Prostate gland (tissue), 2 donors: ENCODE results near the gene TNFAIP6. TPM values are rescaled to one million over a fixed set of nuclear protein-coding genes. Genes with fewer than 3 reads are reported as not detected.

Source experiments
- DNase-seq: peaks from one replicate; pipeline ENCODE4 v3.0.0-alpha.2; 2019; ENCODE audit warnings: low spot score
- H3K27ac ChIP-seq, 2 donors: fragments of 200-600 bp; sonication (generic); 2 replicates each; pipeline ENCODE4 v1.5.1; 2017 to 2019
- H3K27me3 ChIP-seq: fragments of 200-600 bp; sonication (generic); replicated peaks from 2 replicates; pipeline ENCODE4 v1.5.1; 2019; ENCODE audit not compliant: insufficient read depth
- H3K36me3 ChIP-seq, 2 donors: fragments of 200-600 bp; sonication (generic); 1 replicate in 1 of 2; 2 replicates in 1 of 2; pipeline versions ENCODE4 v1.5.1 to v1.8.1; 2017 to 2019
- H3K4me1 ChIP-seq: fragments of 200-600 bp; sonication (generic); replicated peaks from 2 replicates; pipeline ENCODE4 v1.5.1; 2019
- H3K4me3 ChIP-seq, 2 donors: fragments of 200-600 bp; sonication (generic); 2 replicates each; pipeline ENCODE4 v1.5.1; 2017 to 2019
- H3K9me3 ChIP-seq: fragments of 200-600 bp; sonication (generic); 2 replicates; pipeline ENCODE4 v1.5.1; 2017
- CTCF ChIP-seq, 4 experiments: fragments of 200-600 bp in 2 of 4; fragments of 450-650 bp in 2 of 4; sonication (generic) in 2 of 4; IDR thresholded peaks; 1 replicate in 3 of 4; 2 replicates in 1 of 4; pipeline ENCODE4 v1.5.1; 2016 to 2019; ENCODE audit warnings: antibody characterized with exemption in 4 of 4, mild to moderate bottlenecking in 2 of 4, moderate library complexity in 2 of 4
- POLR2A ChIP-seq: fragments of 450-650 bp; IDR thresholded peaks from one replicate; pipeline ENCODE4 v1.6.1; 2016; ENCODE audit warnings: antibody characterized with exemption, mild to moderate bottlenecking
- POLR2AphosphoS5 ChIP-seq: sonication (generic); formaldehyde crosslinking; IDR thresholded peaks from one replicate; pipeline ENCODE4 v1.6.1; 2017; ENCODE audit warnings: antibody characterized with exemption
- WGBS: methylation state at CpG from one replicate; pipeline ENCODE4 v1.1.5; 2018; 5-methylcytosine and 5-hydroxymethylcytosine counted together
- intact Hi-C: fragments of 100-400 bp; cut with DNase I; formaldehyde crosslinking; loops from one replicate; pipeline ENCODE4 v1.14.2; 2022
- total RNA-seq, 2 donors: library from RNA; depleted of rRNA; stranded (reverse); fragments of >200 nt; gene quantifications; one replicate each; pipeline ENCODE4 v1.1.0, GENCODE V29; 2016

The TNFAIP6 gene
- total RNA-seq, 2 donors from 2014 or later = 0.51 TPM; not detected in 1

- Histone ChIP-seq H3K36me3 (no peaks in the 10 kb centered on the region), H3K27me3 (no peaks in the 10 kb centered on the region), H3K9me3 (no peaks in the 10 kb centered on the region), H3K4me3 (no peak overlapping the region), H3K27ac (no peak overlapping the region), H3K4me1 (no peaks in the 10 kb centered on the region)
- 49% methylated on average over 5 of the region's 5 CpGs for WGBS
- TF ChIP-seq POLR2AphosphoS5 (no peak), CTCF (IDR thresholded peaks at IDR 0.05) (no peak), POLR2A (no peak)
- intact Hi-C loops = no loop called here
- DNase-seq = no peak
Observed at GRCh38 chr2:151347906-151348305, 9.5 kb upstream of the TNFAIP6 start.

GRCh38 chr2:151350579-151351195, 6.7 kb upstream of the TNFAIP6 start:
- no peaks in the 10 kb centered on the region for H3K4me1 ChIP-seq
- no peaks in the 10 kb centered on the region for H3K9me3 ChIP-seq
- H3K27ac ChIP-seq = no peak overlapping the region
- no peak overlapping the region for H3K4me3 ChIP-seq
- H3K27me3 ChIP-seq = no peaks in the 10 kb centered on the region
- H3K36me3 ChIP-seq = no peaks in the 10 kb centered on the region
- TF ChIP-seq CTCF (IDR thresholded peaks at IDR 0.05) = no peak
- TF ChIP-seq POLR2A = no peak
- TF ChIP-seq POLR2AphosphoS5 = no peak
- WGBS = 89% methylated on average over 4 of the region's 4 CpGs
- intact Hi-C loops = no loop called here
- DNase-seq = no peak

GRCh38 chr2:151353995-151354394, 3.4 kb upstream of the TNFAIP6 start:
- TF ChIP-seq POLR2AphosphoS5 = no peak
- no peak for TF ChIP-seq POLR2A
- no peak for TF ChIP-seq CTCF (IDR thresholded peaks at IDR 0.05)
- Histone ChIP-seq H3K4me1 (no peaks in the 10 kb centered on the region), H3K4me3 (no peak overlapping the region), H3K27me3 (no peaks in the 10 kb centered on the region), H3K27ac (no peak overlapping the region), H3K36me3 (no peaks in the 10 kb centered on the region), H3K9me3 (no peaks in the 10 kb centered on the region)
- no peak for DNase-seq
- WGBS = 77% methylated on average over 2 of the region's 2 CpGs
- intact Hi-C loops = no loop called here

DNA sequence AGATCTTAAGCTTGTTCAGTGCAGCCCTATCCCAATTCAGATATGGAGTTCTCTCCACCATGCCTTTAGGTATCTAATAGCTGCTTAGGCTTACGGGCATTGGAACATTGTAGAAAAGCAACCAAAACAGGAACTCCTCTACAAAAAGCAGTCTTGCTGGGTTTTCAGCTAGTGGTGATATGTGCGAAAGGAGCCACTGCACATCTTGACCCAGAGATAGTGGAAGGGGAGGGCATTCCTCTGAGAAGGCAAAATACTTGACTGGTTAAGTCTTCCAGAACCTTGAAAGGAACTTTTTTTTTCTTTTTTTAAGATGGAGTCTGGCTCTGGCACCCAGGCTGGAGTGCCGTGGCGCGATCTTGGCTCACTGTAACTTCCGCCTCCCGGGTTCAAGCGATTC, 2.6 kb upstream of the TNFAIP6 start:
- Histone ChIP-seq H3K27me3 (no peaks in the 10 kb centered on the region), H3K27ac (no peak overlapping the region), H3K9me3 (no peaks in the 10 kb centered on the region), H3K4me3 (no peak overlapping the region), H3K4me1 (no peaks in the 10 kb centered on the region), H3K36me3 (no peaks in the 10 kb centered on the region)
- intact Hi-C loops = no loop called here
- TF ChIP-seq CTCF (IDR thresholded peaks at IDR 0.05) = no peak
- no peak for TF ChIP-seq POLR2AphosphoS5
- no peak for TF ChIP-seq POLR2A
- DNase-seq = no peak
- 97% methylated on average over 8 of the region's 8 CpGs for WGBS

- no peaks in the 10 kb centered on the region for H3K27me3 ChIP-seq
- H3K4me1 ChIP-seq = no peaks in the 10 kb centered on the region
- no peaks in the 10 kb centered on the region for H3K36me3 ChIP-seq
- DNase-seq = no peak
- intact Hi-C loops = no loop called here
- H3K27ac ChIP-seq = no peak overlapping the region
- H3K4me3 ChIP-seq = no peak overlapping the region
- WGBS = 86% methylated on average over 4 of the region's 4 CpGs
- no peak for TF ChIP-seq POLR2A
- TF ChIP-seq POLR2AphosphoS5 = no peak
- no peak for TF ChIP-seq CTCF (IDR thresholded peaks at IDR 0.05)
- H3K9me3 ChIP-seq = no peaks in the 10 kb centered on the region
Observed at GRCh38 chr2:151358166-151358970, 976 bp downstream of the TNFAIP6 start.
